Anterior cingulate cortex (tissue), 58 donors: ENCODE results near the gene KIAA0825.
"Not testable (repeated sequence)": the region's sequence is repeated elsewhere in the genome, so short reads cannot be mapped to it uniquely, and the experiment has no call there.

Source experiments
- DNase-seq, 58 donors: peaks; one replicate each; lab custom pipeline; 2025; lab: John Stamatoyannopoulos, UW

Gene KIAA0825

DNA sequence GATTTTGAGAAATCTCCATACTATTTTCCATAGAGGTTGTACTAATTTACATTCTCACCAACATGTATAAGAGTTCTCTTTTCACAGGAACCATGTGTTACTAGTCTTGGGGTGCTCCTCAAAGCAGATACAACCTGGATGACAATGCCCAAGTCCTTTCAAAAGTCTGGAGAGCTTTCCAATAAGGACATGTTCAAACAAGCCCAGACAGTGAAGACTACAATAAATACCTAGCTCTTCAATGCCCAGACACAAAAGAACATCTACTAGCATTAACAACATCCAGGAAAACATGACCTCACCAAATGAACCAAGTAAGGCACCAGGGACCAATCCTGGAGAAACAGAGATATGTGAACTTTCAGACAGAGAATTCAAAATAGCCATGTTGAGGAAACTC lies 474.8 kb downstream of the KIAA0825 start:
- not testable (repeated sequence) for DNase-seq

DNA sequence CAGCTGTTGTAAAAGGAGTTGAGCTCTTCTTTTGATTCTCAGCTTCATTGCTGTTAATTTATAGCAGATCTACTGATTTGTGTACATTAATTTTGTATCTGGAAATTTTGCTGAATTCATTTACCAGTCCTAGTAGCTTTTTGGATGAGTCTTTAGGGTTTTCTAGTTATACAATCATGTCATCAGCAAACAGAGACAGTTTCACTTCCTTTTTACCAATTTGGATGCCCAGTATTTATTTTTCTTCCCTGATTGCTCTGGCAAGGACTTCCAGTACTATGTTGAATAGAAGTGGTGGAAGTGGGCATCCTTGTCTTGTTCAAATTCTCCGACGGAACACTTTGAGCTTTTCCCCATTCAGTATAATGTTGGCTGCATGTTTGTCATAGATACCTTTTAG lies 478.1 kb downstream of the KIAA0825 start:
- DNase-seq: no peak

DNA sequence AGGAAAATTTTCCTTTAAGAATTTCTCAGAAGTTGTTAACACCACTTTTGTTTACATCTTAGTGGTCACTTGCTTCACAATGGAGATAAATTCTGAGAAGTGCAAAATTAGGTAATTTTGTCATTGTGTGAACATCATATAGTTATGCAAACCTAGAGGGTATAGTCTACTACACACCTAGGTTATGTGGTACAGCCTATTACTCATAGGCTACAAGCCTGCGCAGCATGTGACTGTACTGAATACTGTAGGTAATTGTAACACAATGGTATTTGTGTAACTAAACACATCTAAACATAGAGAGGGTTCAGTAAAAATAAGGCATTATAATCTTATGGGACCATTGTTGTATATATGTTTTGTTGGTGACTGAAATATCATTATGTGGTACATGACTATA lies 488.3 kb downstream of the KIAA0825 start:
- no peak for DNase-seq

DNA sequence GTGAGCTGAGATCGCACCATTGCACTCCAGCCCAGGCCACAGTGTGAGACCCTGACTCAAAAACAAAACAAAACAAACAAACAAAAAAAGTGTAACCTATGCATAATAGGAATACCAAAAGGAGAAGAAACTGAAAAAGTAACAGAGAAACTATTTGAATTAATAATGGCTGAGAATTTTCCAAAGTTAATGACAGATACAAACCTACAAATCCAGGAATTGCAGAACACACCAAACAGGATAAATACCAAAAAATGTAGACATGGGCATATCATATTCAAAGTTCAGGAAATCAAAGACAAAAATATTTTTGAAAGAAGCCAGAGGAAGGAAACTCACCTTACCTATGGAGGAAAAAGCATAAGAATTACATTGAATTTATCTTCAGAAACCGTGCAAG lies 493.3 kb downstream of the KIAA0825 start:
- DNase-seq: no peak

DNA sequence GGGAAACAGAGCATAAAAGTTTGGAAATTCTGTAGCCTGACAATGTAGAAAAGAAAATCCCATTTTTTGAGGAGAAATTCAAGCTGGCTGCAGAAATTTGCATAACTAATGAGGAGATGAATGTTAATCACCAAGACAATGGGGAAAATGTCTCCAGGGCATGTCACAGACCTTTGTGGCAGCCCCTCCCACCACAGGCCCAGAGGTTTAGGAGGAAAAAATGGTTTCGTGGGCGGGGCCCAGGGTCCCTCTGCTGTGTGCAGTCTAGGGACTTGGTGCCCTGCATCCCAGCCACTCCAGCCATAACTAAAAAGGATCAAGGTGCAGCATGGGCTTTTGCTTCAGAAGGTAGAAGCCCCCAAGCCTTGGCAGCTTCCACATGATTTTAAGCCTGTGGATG lies 502.1 kb downstream of the KIAA0825 start:
- DNase-seq: not testable (repeated sequence)

DNA sequence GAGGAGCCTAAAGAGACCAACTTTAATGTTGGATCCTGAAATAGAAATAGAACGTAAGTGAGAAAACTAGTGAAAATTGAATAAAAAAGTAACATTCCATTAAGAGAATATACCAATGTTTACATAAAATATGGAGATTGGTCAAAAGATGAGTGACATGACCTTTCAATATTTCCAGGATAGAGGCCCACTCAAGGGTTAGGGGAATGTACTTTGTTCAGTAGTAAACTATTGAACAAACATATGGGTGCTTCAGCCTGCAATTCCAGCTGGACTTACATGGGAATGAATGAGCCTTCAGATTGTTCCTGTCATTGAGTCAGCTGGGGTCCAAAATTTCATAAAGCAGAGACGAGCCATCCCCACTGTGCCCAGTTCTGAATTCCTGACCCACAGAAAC lies 505.3 kb downstream of the KIAA0825 start:
- DNase-seq: no peak

DNA sequence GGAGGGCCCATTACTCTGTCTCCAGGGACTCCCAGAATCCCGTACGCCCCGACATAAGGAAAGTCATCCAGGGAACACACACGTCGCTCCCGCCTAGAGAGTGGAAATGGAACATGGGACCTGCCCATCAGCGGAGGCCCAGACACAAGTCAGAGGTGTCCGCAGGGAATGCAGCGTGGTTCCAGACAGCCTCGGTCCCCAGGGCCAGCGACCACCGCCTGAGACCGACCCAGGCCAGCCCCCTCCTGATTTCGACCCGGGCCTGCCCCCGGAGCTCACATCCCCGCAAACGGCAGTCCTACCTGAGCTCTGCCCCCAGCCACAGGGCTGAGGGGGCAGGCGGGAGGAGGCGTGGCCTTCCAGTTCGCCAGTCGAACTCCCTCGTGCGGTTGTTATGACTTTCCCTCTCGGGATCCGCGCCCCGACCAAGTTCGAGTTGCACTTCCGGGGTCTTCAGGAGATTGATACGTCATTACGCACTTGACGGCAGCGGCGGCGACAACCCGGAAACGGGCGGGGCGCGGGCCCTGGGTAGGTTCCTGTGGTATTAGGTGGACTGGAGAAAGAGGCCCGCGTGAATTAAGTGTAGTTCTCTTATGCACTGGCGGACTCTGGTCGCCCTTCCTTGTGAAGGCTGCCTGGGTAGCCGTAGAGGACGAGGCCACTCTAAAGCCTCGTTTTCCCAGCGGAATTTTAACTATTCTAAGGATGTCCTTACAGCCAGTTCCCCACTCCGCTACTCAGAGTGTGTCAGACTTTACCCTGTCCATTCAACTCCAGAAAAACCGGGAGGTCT lies 507.0 kb downstream of the KIAA0825 start:
- peak; percentile 66 to 96 (median 88) for DNase-seq

DNA sequence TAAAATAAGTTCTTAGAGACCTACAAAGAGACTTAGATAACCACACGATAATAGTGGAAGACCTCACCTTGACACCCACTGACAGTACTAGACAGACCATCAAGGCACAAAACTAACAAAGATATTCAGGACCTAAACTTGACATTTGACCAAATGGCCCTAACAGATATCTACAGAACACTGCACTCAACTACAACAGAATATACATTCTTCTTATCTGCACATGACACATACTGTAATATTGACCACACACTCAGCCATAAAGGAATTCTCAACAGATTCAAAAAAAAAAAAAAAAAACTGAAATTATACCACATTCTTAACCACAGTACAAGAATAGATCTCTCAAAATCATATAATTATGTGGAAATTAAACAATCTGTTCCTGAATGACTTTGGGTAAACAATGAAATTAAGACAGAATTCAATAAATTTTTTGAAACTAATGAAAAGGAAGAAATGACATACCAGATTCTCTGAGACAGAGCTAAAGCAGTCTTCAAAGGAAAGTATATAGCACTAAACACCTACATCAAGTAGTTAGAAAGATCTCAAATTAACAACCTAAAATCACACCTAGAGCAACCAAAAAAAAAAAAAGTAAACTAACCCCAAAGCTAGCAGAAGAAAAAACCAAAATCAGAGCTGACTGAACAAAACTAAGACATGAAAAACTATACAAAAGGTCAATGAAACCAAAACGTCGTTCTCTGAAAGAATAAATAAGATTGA lies 514.7 kb downstream of the KIAA0825 start:
- DNase-seq: no peak
